Right lobe of liver (tissue), 6 donors: Measurements from ENCODE around the gene KTN1. TPM values are rescaled to one million over a fixed set of nuclear protein-coding genes. Genes with fewer than 3 reads are reported as not detected.

Experiments used
- ATAC-seq, 4 donors: fragments of 200-7000 bp; cut with Tn5 transposase; one replicate each; pipeline ENCODE4 v1.9.1; 2020; ENCODE audit warnings: mild to moderate bottlenecking in 4 of 4, moderate library complexity in 4 of 4
- DNase-seq, 3 donors: peaks; one replicate each; pipeline ENCODE4 v3.0.0-alpha.2; 2020
- H3K27ac ChIP-seq, 3 donors: fragments of 200-600 bp; one replicate each; pipeline ENCODE4 v1.8.0; 2022
- H3K27me3 ChIP-seq, 2 donors: fragments of 200-600 bp; one replicate each; pipeline ENCODE4 v1.8.0; 2022
- H3K36me3 ChIP-seq, 4 donors: fragments of 200-600 bp; sonication (generic) in 1 of 4; one replicate each; pipeline versions ENCODE4 v1.5.1 to v1.8.0; 2017 to 2022; ENCODE audit warnings: control low read depth in 1 of 4
- H3K4me1 ChIP-seq, 4 donors: fragments of 200-600 bp; sonication (generic) in 1 of 4; one replicate each; pipeline versions ENCODE4 v1.5.1 to v1.8.0; 2017 to 2022; ENCODE audit warnings: control low read depth in 1 of 4
- H3K4me3 ChIP-seq, 3 donors: fragments of 200-600 bp; one replicate each; pipeline ENCODE4 v1.8.0; 2022
- H3K9me3 ChIP-seq, 4 donors: fragments of 200-600 bp; sonication (generic) in 1 of 4; one replicate each; pipeline versions ENCODE4 v1.5.1 to v1.8.0; 2017 to 2022; ENCODE audit warnings: control low read depth in 1 of 4
- POLR2A ChIP-seq: fragments of 450-650 bp; IDR thresholded peaks from one replicate; pipeline ENCODE4 v1.6.1; 2017; ENCODE audit warnings: antibody characterized with exemption, mild to moderate bottlenecking
- WGBS: methylation state at CpG from one replicate; pipeline ENCODE4 v1.1.6; 2018; ENCODE audit warnings: low coverage, low lambda C conversion rate; ENCODE audit not compliant: insufficient coverage; ENCODE audit errors: missing lambda C conversion rate; 5-methylcytosine and 5-hydroxymethylcytosine counted together
- intact Hi-C, 2 donors: fragments of 100-400 bp; cut with DNase I; formaldehyde crosslinking; loops; one replicate each; pipeline versions ENCODE4 v1.11.2 to v1.14.1; 2022
- total RNA-seq, 6 experiments: library from RNA; depleted of rRNA in 2 of 6; stranded (reverse); fragments of >200 nt in 2 of 6; fragmentation: NEBNext Ultra II Directional in 3 of 6; extraction: Animal tissue kit (Norgen Biotek cat#: 25700) in 3 of 6; gene quantifications; one replicate each; pipeline versions ENCODE4 v1.1.0 to v1.2.4, GENCODE V29; 2016 to 2023
- TF ChIP-seq, protein P1 (sequence below), 4 donors: fragments of 200-600 bp in 3 of 4; fragments of 450-650 bp in 1 of 4; IDR thresholded peaks; one replicate each; pipeline versions ENCODE4 v1.5.1 to v1.8.0; 2016 to 2022; ENCODE audit warnings: antibody characterized with exemption in 4 of 4, mild to moderate bottlenecking in 2 of 4
- donor health status: DM: no; HTN: yes; CAD: no.
- donor health status: DM: no; HTN: no; CAD: no.
- donor health status: DM: no; HTN: no; CAD: no.
- donor health status: DM: no; HTN: yes; CAD: no.
- donor health status: DM: no; HTN: yes; CAD: no.

KTN1 gene
- total RNA-seq, 6 experiments from 2014 or later = 55.8 to 90.8 (median 64.1) TPM

DNA sequence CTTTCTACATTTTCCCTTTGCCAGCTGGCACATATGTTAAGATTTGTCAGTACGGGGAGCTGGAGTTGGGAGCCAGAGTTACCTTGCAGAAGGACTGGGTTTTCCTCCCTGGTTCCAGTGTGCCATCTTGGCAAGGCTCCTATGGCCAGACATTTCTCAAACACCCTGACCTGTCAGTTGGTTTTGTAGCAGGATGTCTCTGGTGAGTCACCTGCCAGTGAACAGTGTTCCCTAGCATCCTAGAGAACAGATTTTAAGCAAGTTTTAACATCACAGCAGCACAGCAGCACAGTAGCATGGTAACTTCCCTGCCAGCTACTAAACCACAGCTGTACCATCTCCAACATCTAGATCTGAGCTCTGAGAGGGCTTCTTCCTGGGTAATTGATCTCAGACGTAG, 26.2 kb upstream of the KTN1 start:
- Histone ChIP-seq H3K27me3 (no peaks in the 10 kb centered on the region), H3K27ac (no peak overlapping the region), H3K9me3 (no peaks in the 10 kb centered on the region), H3K36me3 (no peaks in the 10 kb centered on the region), H3K4me1 (peaks cover 0 to 4% (median 0%) of the 10 kb centered on the region in 4 donors), H3K4me3 (no peak overlapping the region)
- ATAC-seq = no peak
- 95% methylated on average over 2 of the region's 2 CpGs for WGBS
- no peak for DNase-seq
- intact Hi-C loops = no loop called here
- no peak for TF ChIP-seq POLR2A
- TF ChIP-seq, protein P1, sequence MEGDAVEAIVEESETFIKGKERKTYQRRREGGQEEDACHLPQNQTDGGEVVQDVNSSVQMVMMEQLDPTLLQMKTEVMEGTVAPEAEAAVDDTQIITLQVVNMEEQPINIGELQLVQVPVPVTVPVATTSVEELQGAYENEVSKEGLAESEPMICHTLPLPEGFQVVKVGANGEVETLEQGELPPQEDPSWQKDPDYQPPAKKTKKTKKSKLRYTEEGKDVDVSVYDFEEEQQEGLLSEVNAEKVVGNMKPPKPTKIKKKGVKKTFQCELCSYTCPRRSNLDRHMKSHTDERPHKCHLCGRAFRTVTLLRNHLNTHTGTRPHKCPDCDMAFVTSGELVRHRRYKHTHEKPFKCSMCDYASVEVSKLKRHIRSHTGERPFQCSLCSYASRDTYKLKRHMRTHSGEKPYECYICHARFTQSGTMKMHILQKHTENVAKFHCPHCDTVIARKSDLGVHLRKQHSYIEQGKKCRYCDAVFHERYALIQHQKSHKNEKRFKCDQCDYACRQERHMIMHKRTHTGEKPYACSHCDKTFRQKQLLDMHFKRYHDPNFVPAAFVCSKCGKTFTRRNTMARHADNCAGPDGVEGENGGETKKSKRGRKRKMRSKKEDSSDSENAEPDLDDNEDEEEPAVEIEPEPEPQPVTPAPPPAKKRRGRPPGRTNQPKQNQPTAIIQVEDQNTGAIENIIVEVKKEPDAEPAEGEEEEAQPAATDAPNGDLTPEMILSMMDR (IDR thresholded peaks at IDR 0.05) = no peak

- no peak overlapping the region for H3K27ac ChIP-seq
- H3K27me3 ChIP-seq = no peaks in the 10 kb centered on the region
- WGBS = 13% methylated on average over 1 of the region's 3 CpGs
- H3K4me1 ChIP-seq = peaks cover 0 to 4% (median 0%) of the 10 kb centered on the region in 4 donors
- H3K9me3 ChIP-seq = no peaks in the 10 kb centered on the region
- intact Hi-C loops = no loop called here
- H3K4me3 ChIP-seq = no peak overlapping the region
- peak; percentile 70 to 90 (median 80) for ATAC-seq
- no peaks in the 10 kb centered on the region for H3K36me3 ChIP-seq
- TF ChIP-seq POLR2A = no peak
- TF ChIP-seq, protein P1 (IDR thresholded peaks at IDR 0.05) = no peak
- peak; percentile 70 to 81 (median 80) for DNase-seq
Measured at GRCh38 chr14:55556929-55557623, 22.9 kb upstream of the KTN1 start.

DNA sequence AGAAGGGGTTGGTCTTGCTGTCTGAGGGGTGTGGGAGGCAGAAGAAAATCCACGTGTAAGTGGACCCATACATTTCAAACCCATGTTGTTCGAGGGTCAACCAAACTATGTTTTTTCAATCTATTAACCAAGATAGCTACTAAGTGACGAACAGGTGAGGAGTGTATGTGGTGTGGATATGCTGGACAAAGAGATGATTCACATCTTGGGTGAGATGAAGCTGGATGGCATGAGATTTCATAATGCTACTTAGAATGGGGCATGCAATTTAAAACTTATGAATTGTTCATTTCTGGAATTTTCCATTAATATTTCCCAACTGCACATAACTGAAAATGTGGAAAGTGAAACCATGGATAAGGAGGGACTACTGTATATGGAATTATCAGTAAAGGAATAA, 17.9 kb upstream of the KTN1 start:
- Histone ChIP-seq H3K27me3 (no peaks in the 10 kb centered on the region), H3K4me1 (peaks cover 0 to 4% (median 0%) of the 10 kb centered on the region in 4 donors), H3K4me3 (no peak overlapping the region), H3K36me3 (no peaks in the 10 kb centered on the region), H3K9me3 (no peaks in the 10 kb centered on the region), H3K27ac (no peak overlapping the region)
- intact Hi-C loops = no loop called here
- whole genome bisulfite sequencing = 82% methylated on average over 3 of the region's 3 CpGs
- DNase-seq (no peak), ATAC-seq (no peak)
- no peak for TF ChIP-seq POLR2A
- TF ChIP-seq, protein P1 (IDR thresholded peaks at IDR 0.05) = no peak

- Histone ChIP-seq H3K4me3 (no peak overlapping the region), H3K4me1 (no peaks in the 10 kb centered on the region), H3K36me3 (no peaks in the 10 kb centered on the region), H3K27ac (no peak overlapping the region), H3K27me3 (no peaks in the 10 kb centered on the region), H3K9me3 (no peaks in the 10 kb centered on the region)
- no peak for DNase-seq
- ATAC-seq = no peak
- intact Hi-C loops = no loop called here
- TF ChIP-seq, protein P1 (IDR thresholded peaks at IDR 0.05) = no peak
- no peak for TF ChIP-seq POLR2A
Measured at GRCh38 chr14:55568618-55569017, 11.4 kb upstream of the KTN1 start.
